ENCODE measurements around the gene NKD2.

The NKD2 gene

GRCh38 chr5:1066676-1067075, 58.1 kb downstream of the NKD2 start:
- no peak for TF ChIP-seq CTCF (IDR thresholded peaks at IDR 0.05; ENCODE audit: low read depth, low read length)
- no peak overlapping the region for H3K4me3 ChIP-seq (ENCODE audit: low read depth, low read length)

DNA sequence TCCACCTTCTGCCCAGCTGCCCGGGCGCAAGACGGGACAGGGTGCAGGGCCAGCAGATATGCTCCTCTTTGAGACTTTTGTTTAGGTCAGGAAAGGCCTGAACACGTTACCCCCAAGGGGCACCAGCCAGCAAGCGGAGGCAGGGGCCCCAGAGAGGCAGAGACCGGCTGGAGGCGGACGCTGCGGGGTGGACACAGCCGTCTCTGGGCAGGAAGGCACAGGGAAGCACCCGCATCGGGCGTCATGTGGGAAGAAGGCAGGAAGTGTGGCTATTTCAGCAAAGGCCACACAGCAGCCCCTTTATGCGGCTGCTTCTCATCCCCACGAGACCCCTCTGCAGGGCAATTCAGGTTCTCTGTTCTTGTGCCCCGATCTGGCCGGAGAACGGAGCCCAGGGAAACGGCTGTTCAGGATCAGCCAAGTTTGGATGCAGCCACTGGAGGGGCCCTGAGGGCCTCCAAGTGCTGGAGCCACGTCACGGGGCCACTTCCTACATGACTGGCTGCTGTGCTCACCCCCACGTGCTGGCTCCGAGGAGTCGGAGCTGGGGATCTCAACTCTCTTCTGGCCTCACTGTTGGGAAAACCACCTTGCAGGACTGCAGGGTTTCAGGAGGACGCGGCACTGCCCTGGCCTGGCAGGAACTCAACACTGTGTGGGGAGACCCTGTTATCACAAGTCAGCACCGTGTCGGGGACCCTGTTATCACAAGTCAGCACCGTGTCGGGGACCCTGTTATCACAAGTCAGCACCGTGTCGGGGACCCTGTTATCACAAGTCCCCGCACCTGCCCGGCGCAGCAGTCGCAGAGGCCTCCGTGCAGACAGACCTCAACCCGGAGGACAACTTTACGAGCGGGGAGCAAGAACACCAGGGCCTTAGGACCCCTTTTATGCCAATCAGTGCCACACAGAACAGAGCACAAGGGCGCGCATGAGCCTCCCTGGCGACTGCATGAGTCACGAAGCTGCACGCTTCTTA, 58.8 kb downstream of the NKD2 start:
- no peak for TF ChIP-seq CTCF (IDR thresholded peaks at IDR 0.05; ENCODE audit: low read depth, low read length)
- H3K4me3 ChIP-seq (ENCODE audit: low read depth, low read length): no peak overlapping the region

DNA sequence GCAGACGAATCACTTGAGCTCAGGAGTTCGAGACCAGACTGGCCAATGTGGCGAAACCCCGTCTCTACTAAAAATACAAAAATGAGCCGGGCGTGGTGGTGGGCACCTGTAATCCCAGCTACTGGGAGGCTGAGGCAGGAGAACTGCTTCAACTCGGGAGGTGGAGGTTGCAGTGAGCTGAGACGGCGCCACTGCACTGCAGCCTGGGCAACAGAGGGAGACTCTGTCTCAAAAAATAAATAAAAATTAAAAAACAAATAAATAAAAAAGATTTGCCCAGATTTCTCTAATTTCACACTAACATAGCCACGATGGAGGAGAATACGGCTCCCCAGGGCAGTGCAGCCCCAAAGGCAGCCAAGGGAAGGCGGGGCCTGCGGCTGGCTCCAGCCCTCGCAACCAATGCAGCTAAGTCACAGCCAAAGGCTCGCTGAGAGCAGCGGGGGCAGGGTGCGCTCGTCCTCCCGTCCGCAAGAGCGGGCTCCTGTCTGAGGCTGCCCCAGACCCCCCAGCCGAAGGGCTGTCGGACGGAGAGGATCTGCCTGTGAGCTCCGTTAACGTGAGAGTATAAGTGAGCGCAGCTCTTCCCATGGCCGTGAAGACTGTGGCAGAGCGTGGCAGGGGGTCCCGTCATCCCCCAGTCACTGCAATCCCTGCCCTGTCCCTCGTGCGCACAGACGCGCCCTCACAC, 59.7 kb downstream of the NKD2 start:
- H3K4me3 ChIP-seq (ENCODE audit: low read depth, low read length): no peak overlapping the region
- no peak for TF ChIP-seq CTCF (IDR thresholded peaks at IDR 0.05; ENCODE audit: low read depth, low read length)

DNA sequence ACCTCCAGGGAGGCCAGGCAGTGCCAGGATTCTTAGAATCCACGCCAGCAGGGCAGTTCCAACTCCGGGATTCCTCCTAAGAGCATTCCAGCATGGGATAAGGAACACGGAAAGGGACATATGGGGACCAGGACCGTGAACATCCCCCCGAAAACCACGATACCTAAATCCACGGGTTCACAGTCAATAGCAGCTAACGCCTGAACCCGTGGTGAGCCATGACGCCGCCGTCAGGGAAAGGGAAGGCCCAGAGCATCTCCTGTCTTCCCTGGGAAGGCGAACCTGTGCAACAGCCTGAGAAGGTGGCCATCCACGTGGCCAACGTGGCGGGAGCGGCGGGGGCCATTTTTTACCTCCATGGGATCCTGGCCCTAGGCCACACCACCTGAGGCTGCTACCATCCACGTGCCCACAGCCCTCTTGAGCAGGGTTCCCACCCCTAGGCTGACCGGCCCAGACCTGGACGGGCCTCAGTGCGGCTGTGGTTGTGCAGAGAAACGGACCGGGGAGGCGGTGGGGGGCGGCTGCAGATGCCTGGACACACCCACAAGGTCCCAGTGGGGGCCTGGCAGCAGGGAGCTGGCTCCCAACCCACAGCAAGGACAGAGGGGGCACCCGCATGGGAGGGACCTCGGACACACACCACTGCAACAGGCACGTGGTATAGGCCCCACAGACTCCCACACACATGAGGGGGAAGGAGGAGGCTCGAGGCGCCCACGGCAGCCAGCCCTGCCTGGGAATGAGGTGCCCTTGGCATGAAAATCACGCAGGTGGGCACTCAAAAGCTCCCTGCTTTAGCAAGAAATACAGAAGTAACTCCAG, 60.5 kb downstream of the NKD2 start:
- TF ChIP-seq CTCF (IDR thresholded peaks at IDR 0.05; ENCODE audit: low read depth, low read length): no peak
- no peak overlapping the region for H3K4me3 ChIP-seq (ENCODE audit: low read depth, low read length)

- TF ChIP-seq CTCF (IDR thresholded peaks at IDR 0.05; ENCODE audit: low read depth, low read length): no peak
- no peak overlapping the region for H3K4me3 ChIP-seq (ENCODE audit: low read depth, low read length)
These were observed 61.1 kb downstream of the NKD2 start for GRCh38 chr5:1069720-1070088.

DNA sequence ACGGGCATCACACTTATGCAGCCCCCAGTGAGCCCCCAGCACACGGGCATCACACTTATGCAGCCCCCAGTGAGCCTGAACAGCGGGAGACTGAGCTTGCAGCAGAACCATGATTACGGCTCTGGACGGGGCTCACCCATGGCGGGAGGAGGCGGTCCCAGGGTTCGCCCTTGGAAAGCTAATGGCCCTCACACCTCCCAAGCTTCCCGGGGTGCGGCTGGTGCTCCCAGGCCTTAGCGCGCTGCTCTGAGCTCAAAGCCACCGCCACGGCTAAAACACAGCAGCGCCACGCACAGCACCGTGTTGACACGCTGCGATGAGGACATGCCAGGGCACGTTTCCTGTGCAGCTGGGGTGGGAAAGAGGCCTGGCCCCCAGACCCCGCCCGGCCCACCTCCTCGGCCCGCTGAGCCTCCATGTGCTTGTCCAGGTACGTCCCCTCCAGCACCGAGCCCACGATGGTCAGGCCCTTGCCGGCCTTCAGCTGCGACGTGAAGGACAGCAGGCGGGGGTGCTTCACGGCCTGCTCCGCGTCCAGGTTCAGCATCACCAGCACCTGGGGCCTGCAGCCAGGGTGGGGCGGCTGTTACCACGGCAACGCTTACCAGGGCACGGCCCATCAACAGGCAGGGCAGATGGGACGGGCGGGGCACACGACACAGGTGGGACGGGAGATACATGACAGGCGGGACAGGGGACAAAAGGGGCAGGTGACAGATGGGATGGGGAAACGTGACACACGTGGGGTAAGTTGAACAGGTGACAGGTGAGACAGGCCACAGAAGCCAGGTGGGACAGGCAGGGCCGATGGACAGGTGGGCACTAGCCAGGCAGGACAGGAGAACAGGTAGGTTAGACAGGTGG, 64.9 kb downstream of the NKD2 start:
- no peak for TF ChIP-seq CTCF (IDR thresholded peaks at IDR 0.05; ENCODE audit: low read depth, low read length)
- H3K4me3 ChIP-seq (ENCODE audit: low read depth, low read length): no peak overlapping the region
